Measurements from ENCODE around the gene ELP2. TPM values are rescaled to one million over a fixed set of nuclear protein-coding genes. Genes with fewer than 3 reads are reported as not detected.

ELP2 gene
- total RNA-seq, 1 donor from 2014 or later = 171 TPM

- Histone ChIP-seq H3K27ac (no peak overlapping the region), H3K27me3 (no peaks in the 10 kb centered on the region), H3K36me3 (peaks cover 19% of the 10 kb centered on the region), H3K79me2 (ENCODE audit: low read depth) (no peaks in the 10 kb centered on the region), H3K4me2 (no peak overlapping the region), H3K9me3 (ENCODE audit: low read depth) (no peaks in the 10 kb centered on the region), H3K9ac (no peak overlapping the region), H4K20me1 (ENCODE audit: low read depth) (no peaks in the 10 kb centered on the region), H3K4me1 (no peaks in the 10 kb centered on the region), H3K4me3 (no peak overlapping the region), H2AFZ (replicated peaks) (no peak overlapping the region), H3F3A (ENCODE audit: low read depth) (no peaks in the 10 kb centered on the region)
- peaks cover 19% of the 10 kb centered on the region for H3K36me3 Mint-ChIP-seq
- no peaks in the 10 kb centered on the region for H3K4me1 Mint-ChIP-seq
- no peak overlapping the region for H3K4me3 Mint-ChIP-seq
- TF ChIP-seq EZH2phosphoT487 (IDR thresholded peaks at IDR 0.05) (no peak), CTCF (IDR thresholded peaks at IDR 0.05) (no peak), EZH2 (IDR thresholded peaks at IDR 0.05) (no peak)
- H3K27me3 Mint-ChIP-seq (ENCODE audit: insufficient read depth, low read depth) = peaks cover 2% of the 10 kb centered on the region
- no peak for DNase-seq (ENCODE audit: low spot score)
- peaks cover 3% of the 10 kb centered on the region for H3K9me3 Mint-ChIP-seq
- H3K27ac Mint-ChIP-seq = no peak overlapping the region
Measured at GRCh38 chr18:36108196-36108595, 21.5 kb upstream of the ELP2 start.

GRCh38 chr18:36108601-36109000 lies 21.1 kb upstream of the ELP2 start:
- H3K27ac ChIP-seq = no peak overlapping the region
- peaks cover 21% of the 10 kb centered on the region for H3K36me3 Mint-ChIP-seq
- peaks cover 3% of the 10 kb centered on the region for H3K9me3 Mint-ChIP-seq

GRCh38 chr18:36109737-36110136 lies 20.0 kb upstream of the ELP2 start:
- no peaks in the 10 kb centered on the region for H3K4me1 Mint-ChIP-seq
- H3K27me3 Mint-ChIP-seq (ENCODE audit: insufficient read depth, low read depth) = no peaks in the 10 kb centered on the region
- Histone ChIP-seq H3K27me3 (no peaks in the 10 kb centered on the region), H3K79me2 (ENCODE audit: low read depth) (no peaks in the 10 kb centered on the region), H3K9ac (no peak overlapping the region), H3K27ac (no peak overlapping the region), H2AFZ (replicated peaks) (no peak overlapping the region), H3F3A (ENCODE audit: low read depth) (no peaks in the 10 kb centered on the region), H3K9me3 (ENCODE audit: low read depth) (no peaks in the 10 kb centered on the region), H3K4me2 (no peak overlapping the region), H3K36me3 (peaks cover 24% of the 10 kb centered on the region), H4K20me1 (ENCODE audit: low read depth) (no peaks in the 10 kb centered on the region), H3K4me3 (no peak overlapping the region), H3K4me1 (no peaks in the 10 kb centered on the region)
- H3K9me3 Mint-ChIP-seq = no peaks in the 10 kb centered on the region
- no peak for TF ChIP-seq EZH2phosphoT487 (IDR thresholded peaks at IDR 0.05)
- H3K36me3 Mint-ChIP-seq = peaks cover 26% of the 10 kb centered on the region
- no peak overlapping the region for H3K27ac Mint-ChIP-seq
- H3K4me3 Mint-ChIP-seq = no peak overlapping the region
- DNase-seq (ENCODE audit: low spot score) = no peak

More at GRCh38 chr18:36108601-36109000, 21.1 kb upstream of the ELP2 start:
- no peak for DNase-seq (ENCODE audit: low spot score)
- H3K4me1 Mint-ChIP-seq = no peaks in the 10 kb centered on the region
- H2AFZ ChIP-seq (replicated peaks) = no peak overlapping the region
- peaks cover 2% of the 10 kb centered on the region for H3K27me3 Mint-ChIP-seq (ENCODE audit: insufficient read depth, low read depth)
- H3K4me2 ChIP-seq = no peak overlapping the region
- no peaks in the 10 kb centered on the region for H3F3A ChIP-seq (ENCODE audit: low read depth)
- no peak overlapping the region for H3K4me3 ChIP-seq
- H3K4me3 Mint-ChIP-seq = no peak overlapping the region
- peaks cover 19% of the 10 kb centered on the region for H3K36me3 ChIP-seq
- no peaks in the 10 kb centered on the region for H4K20me1 ChIP-seq (ENCODE audit: low read depth)
- no peaks in the 10 kb centered on the region for H3K9me3 ChIP-seq (ENCODE audit: low read depth)
- no peak overlapping the region for H3K9ac ChIP-seq
- H3K4me1 ChIP-seq = no peaks in the 10 kb centered on the region
- no peaks in the 10 kb centered on the region for H3K79me2 ChIP-seq (ENCODE audit: low read depth)
- TF ChIP-seq CTCF (IDR thresholded peaks at IDR 0.05) = no peak
- TF ChIP-seq EZH2 (IDR thresholded peaks at IDR 0.05) = no peak
- TF ChIP-seq EZH2phosphoT487 (IDR thresholded peaks at IDR 0.05) = no peak
- no peaks in the 10 kb centered on the region for H3K27me3 ChIP-seq
- H3K27ac Mint-ChIP-seq = no peak overlapping the region

GRCh38 chr18:36112302-36112701 lies 17.4 kb upstream of the ELP2 start:
- Mint-ChIP-seq H3K36me3 (peaks cover 42% of the 10 kb centered on the region), H3K27ac (no peak overlapping the region), H3K9me3 (no peaks in the 10 kb centered on the region), H3K4me3 (no peak overlapping the region), H3K4me1 (no peaks in the 10 kb centered on the region), H3K27me3 (ENCODE audit: insufficient read depth, low read depth) (no peaks in the 10 kb centered on the region)
- no peak overlapping the region for H3K9ac ChIP-seq
- H3F3A ChIP-seq (ENCODE audit: low read depth) = no peaks in the 10 kb centered on the region
- no peaks in the 10 kb centered on the region for H4K20me1 ChIP-seq (ENCODE audit: low read depth)
- no peak overlapping the region for H3K4me3 ChIP-seq
- no peaks in the 10 kb centered on the region for H3K79me2 ChIP-seq (ENCODE audit: low read depth)
- no peaks in the 10 kb centered on the region for H3K27me3 ChIP-seq
- no peak for TF ChIP-seq EZH2 (IDR thresholded peaks at IDR 0.05)
- no peak overlapping the region for H3K4me2 ChIP-seq
- no peak overlapping the region for H2AFZ ChIP-seq (replicated peaks)
- H3K4me1 ChIP-seq = no peaks in the 10 kb centered on the region
- peaks cover 28% of the 10 kb centered on the region for H3K36me3 ChIP-seq
- no peak for DNase-seq (ENCODE audit: low spot score)
- no peak overlapping the region for H3K27ac ChIP-seq
- H3K9me3 ChIP-seq (ENCODE audit: low read depth) = no peaks in the 10 kb centered on the region

All from neural progenitor cell (in vitro differentiated cells).